Stimulated activated CD8-positive, alpha-beta memory T cell treated with anti-CD3 and anti-CD28 coated beads, Interleukin-2, amount 100 ng/mL, for 1 hour (primary cell): ENCODE measurements around the gene CDC42BPB.

Source experiments
- DNase-seq, 2 donors: peaks; one replicate each; pipeline ENCODE4 v3.0.0-alpha.2; 2020; ENCODE audit warnings: low read depth in 2 of 2

The CDC42BPB gene

GRCh38 chr14:102944448-102945330, 112.7 kb downstream of the CDC42BPB start:
- no peak for DNase-seq

DNA sequence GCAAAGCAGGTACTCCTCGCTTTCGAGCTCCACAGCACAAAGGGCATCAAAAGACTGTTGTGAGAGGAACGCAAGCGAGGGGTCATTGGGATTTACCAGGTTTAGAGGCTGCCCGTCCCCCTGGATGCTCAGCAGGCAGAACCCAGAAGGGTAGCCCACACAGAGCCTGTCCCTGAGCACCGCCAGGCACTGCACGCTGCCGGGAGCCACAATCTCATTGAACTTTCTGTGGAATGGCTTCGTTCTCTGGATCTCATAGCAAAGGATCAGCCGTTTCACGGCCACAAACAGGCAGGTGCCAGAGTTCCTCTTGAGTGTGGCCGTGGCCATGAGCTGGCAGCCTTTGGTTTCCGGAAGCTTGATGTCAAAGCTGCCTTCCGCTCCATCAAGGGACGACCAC, 113.4 kb downstream of the CDC42BPB start:
- DNase-seq = no peak

DNA sequence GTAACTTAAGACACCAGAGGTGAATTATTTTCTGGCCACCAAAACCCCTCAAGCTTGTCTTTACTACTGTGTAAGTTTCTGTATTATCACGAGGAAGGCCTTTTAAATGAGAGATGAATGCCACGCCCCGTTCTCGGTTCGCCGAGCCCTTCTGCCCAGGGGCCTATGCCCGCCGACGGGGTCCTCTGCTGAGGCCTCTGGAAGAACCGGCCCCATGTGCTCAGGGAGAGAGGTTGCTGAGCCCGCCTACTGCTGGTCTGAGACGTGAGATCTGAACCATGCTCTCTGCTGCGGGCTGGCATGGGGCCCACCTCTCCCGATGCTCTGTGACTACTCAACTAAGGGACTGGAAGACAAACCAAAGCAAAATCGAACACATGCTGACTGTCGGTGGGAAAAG, 113.9 kb downstream of the CDC42BPB start:
- no peak for DNase-seq

DNA sequence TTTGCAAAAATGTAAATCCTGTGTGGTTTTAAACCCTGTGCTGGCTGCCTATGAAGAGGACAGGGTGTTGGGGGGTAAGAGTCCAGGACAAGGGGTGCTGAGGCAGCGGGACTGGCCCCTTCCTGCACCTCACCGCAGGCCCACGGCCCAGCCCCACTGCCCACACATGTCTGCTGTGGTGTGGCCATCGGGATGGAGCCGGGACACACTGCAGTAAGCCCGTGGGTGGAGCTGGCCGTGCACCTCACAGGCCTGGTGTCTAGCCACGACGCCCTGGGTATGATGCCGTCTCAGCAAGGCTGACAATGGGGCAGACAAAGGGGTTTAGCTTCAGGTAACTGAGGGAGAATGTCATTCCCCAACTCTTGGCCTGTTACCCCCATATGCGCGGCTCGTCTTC, 115.3 kb downstream of the CDC42BPB start:
- DNase-seq = no peak

- no peak for DNase-seq
Observed at GRCh38 chr14:102941419-102942011, 115.8 kb downstream of the CDC42BPB start.

- no peak for DNase-seq
Observed at GRCh38 chr14:102940729-102941362, 116.5 kb downstream of the CDC42BPB start.

GRCh38 chr14:102939820-102940561, 117.4 kb downstream of the CDC42BPB start:
- DNase-seq = no peak

GRCh38 chr14:102939329-102939728, 118.0 kb downstream of the CDC42BPB start:
- no peak for DNase-seq

DNA sequence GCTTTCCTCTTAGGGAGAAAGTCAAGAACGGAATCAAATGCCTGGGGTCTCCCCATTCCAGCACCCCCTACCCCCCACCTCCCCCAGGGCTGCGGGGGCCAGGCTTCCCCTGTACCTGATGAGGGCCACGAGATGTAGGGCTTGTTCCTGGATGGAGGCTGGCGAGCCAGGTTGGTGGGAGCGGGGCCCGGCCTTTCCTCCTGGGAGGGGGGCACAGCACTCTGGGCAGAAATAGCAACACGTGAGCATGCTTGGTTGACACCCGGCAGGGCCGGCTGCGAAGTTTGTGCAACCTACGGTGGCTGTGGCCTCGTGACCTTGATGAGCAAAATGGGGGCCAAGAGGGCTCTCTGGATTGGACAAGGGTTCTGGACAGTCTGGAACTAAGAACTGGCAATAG, 119.2 kb downstream of the CDC42BPB start:
- DNase-seq = no peak

DNA sequence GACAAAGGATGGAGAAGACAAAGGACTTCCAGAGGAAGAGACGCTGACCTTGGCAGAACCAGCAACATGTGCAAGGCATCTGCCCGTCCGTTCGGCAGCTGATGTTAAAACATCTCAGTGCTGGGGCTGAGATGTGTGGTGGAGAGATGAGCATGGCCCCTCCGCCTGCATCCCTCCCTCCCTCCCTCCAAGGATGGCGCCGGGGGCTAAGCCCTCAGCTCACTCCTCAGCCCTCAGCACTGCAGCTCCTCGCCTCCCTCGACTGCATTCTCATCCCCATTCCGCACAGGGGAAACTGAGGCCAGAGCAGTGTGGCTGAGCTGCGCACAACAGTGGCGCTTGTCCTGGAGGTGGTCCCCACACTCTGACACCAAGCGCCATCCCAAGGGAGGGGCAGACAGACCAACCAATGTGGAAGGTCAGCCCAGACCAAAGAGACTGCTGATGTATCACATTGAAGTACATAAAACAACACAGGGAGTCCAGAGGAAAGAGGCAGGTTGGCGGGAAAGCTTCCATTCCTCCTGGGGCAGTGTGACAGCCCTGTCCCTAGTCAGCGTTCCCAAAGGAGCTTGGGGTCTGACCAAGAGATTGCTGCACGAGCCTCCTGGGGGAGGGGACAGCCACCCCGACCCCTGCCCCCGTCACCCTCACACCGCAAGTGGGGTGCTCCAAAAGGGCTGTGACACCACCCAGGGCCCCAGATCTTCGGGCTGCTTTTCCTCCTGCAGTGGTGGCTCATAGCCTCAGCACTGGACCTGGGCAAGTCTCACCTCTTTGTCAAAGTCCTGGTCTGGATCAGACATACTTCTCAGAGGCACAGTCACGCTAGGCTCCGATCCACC, 119.8 kb downstream of the CDC42BPB start:
- no peak for DNase-seq

DNA sequence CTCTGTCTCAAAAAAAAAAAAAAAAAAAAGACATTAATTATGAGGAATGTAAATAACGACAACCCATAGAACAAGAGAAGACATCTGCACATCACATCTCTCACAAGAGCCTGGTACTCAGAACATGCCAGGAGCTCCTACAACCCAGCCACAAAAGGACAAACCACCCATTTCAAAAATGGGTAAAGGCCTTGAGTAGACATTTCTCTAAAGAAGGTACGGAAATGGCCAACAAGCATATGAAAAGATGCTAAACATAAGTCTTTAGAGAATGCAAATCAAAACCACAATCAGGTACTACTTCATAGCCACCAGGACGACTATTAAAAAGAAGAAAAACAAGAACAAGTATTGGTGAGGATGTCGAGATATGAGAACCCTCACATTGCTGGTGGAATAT, 121.6 kb downstream of the CDC42BPB start:
- no peak for DNase-seq

GRCh38 chr14:102933618-102934231, 123.6 kb downstream of the CDC42BPB start:
- DNase-seq = no peak

DNA sequence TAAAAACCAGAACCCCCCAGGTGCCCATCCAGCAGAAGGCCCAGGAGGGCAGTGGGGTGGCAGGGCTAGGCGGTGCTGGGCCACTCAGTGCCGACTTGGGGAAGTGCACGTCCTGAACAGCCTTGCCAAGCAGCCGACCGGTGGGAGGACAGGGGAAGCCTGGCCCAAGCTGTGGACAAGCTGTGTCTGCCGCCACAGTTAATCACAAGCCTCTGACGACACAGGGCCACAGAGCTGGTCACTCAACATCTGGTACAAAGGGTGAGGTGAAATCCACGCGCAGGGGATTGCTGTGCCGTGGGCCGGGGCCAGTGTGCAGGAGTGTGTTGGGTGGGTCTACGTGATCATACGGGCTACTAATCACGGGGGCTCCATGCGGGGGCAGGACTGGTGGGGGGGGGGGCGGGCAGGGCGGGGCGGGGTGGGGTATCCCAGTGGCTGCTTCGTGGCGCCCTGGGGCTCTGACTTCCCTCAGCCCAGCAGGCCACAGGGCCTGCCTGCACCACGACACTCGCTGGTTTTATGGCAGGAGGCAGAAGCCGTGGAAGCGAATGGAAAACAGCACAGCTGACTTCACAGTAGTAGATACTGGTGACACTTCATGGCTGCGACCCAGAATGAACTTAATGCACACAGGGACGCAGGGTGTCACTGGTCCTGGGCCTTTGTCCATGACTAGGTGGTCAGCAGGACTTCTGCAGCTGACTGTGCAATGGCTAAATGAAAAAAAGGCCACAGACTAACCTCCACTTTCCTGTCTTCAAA, 124.7 kb downstream of the CDC42BPB start:
- DNase-seq = no peak

DNA sequence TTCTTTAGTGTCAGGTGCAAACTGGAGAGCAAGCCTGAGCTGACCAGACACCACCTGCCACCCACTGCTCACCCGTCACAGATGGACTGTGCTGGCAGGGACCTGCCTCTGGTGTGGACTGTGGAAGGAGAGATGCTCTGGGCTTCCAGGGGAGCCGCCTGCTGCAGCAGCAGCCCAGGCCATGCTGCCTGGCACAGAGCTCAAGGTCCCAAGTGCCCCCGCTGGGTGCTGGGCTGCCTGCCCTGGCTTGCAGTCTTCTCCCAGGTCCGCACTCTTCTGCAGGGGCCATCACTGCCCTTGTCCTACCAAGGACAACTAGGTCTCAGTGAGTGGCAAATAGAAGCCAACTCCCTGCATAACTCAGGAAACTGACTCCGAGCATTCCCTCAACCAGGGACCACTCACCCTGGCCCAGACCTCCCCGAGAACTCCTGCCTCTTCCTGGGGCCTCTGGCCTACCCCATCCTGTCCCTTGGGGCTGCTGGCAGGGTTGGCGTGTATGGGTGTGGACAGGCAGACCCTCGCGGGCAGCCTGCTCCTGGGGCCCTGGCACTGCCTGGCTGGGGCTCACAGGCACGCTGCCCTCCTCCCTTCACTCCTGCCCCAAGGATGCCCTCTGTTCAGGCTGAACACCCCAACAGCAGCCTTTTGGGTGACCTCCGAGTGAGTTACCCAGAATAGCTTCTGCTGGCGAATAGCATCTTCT, 125.6 kb downstream of the CDC42BPB start:
- DNase-seq = no peak

DNA sequence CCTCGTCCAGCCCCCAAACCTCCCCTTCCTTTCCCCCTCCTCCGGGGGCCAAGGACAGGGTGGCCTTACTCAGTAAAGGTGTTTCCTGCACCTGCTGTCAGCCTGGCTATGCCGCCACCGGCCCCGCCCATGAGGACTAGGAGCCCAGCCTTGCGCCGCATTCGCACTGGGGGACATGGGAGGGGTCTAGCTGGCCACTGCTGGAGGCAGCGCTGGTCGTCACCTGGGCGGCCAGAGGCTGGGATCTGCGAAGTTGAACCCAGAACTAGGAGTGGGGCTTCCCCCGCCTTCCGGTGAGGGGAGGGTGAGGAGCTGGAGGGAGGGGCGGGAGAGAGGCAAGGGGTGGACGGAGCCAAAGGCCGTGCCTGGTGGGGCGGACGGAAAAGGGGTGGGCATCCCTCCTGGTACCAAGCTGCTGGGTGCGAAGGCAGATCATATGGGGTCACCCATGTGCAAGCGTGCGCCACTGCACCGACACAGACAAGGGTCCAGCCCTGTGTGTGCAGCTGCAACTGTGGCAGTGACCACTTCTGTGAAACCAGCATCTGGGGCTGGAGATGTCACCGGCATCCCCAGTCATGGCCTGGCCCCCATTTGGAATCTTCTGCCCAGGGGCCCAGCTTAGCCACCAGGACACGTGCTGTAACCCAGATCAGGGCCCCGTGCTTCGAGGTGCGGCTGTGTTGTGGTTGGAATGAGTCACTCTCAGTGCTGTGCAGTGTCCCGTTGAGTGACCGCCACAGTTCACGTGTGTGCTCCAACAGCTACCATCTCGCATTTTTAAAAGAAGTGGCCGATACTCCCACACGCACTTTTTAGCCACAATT, 126.4 kb downstream of the CDC42BPB start:
- DNase-seq = no peak

DNA sequence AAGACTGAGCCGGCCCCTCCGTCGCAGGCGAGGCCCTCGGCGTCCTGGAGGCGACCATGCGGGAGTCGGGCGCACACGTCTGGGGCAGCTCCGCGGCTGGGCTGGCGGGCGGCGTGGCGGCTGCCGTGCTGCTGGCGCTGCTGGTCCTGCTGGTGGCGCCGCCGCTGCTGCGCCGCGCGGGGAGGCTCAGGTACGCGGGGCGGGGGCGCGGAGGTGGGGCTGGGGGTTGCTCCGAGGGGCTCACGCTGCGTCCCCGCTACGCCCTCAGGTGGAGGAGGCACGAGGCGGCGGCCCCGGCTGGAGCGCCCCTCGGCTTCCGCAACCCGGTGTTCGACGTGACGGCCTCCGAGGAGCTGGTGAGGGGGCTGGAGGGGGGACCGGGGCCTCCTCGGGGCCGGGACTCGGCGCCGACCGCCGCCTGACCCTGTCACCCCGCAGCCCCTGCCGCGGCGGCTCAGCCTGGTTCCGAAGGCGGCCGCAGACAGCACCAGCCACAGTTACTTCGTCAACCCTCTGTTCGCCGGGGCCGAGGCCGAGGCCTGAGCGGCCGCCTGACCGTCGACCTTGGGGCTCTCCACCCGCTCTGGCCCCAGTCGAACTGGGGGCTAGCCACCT, 127.1 kb downstream of the CDC42BPB start:
- no peak for DNase-seq

- DNase-seq = no peak
Observed at GRCh38 chr14:102929241-102930137, 127.9 kb downstream of the CDC42BPB start.
